GM23338 (cell line): ENCODE results near the gene IGDCC3. TPM values are rescaled to one million over a fixed set of nuclear protein-coding genes. Genes with fewer than 3 reads are reported as not detected.

Source experiments
- ATAC-seq: fragments of 200-7000 bp; cut with Tn5 transposase; 3 replicates; pipeline ENCODE4 v1.9.1; 2020
- DNase-seq: peaks from one replicate; pipeline ENCODE4 v3.0.0-alpha.2; 2015; ENCODE audit warnings: low spot score
- H2AFZ ChIP-seq: fragments of 200-600 bp; sonication (generic); 2 replicates; pipeline ENCODE4 v1.8.0; 2016; ENCODE audit warnings: antibody characterized with exemption, mild to moderate bottlenecking, moderate library complexity
- H3F3A ChIP-seq: fragments of 200-600 bp; sonication (generic); replicated peaks from 2 replicates; pipeline ENCODE4 v1.8.0; 2017; ENCODE audit warnings: antibody characterized with exemption, mixed run types, low read depth
- H3K27ac ChIP-seq: fragments of 200-600 bp; sonication (generic); 2 replicates; pipeline ENCODE4 v1.6.1; 2016; ENCODE audit warnings: low read depth
- H3K27me3 ChIP-seq: fragments of 200-600 bp; sonication (generic); 2 replicates; pipeline ENCODE4 v1.8.0; 2016; ENCODE audit warnings: mild to moderate bottlenecking, mixed run types, moderate library complexity; ENCODE audit not compliant: insufficient read depth
- H3K36me3 ChIP-seq: fragments of 200-600 bp; sonication (generic); 2 replicates; pipeline ENCODE4 v1.8.0; 2016; ENCODE audit warnings: mild to moderate bottlenecking; ENCODE audit not compliant: insufficient read depth
- H3K4me1 ChIP-seq: fragments of 200-600 bp; sonication (generic); 2 replicates; pipeline ENCODE4 v1.8.0; 2016; ENCODE audit warnings: mild to moderate bottlenecking, moderate library complexity; ENCODE audit not compliant: insufficient read depth
- H3K4me2 ChIP-seq: fragments of 200-600 bp; sonication (generic); 2 replicates; pipeline ENCODE4 v1.7.1; 2017; ENCODE audit warnings: mixed run types
- H3K4me3 ChIP-seq: fragments of 200-600 bp; sonication (generic); 2 replicates; pipeline ENCODE4 v1.6.1; 2016; ENCODE audit warnings: mixed run types
- H3K79me2 ChIP-seq: fragments of 200-600 bp; sonication (generic); replicated peaks from 2 replicates; pipeline ENCODE4 v1.8.0; 2017; ENCODE audit warnings: mild to moderate bottlenecking; ENCODE audit not compliant: insufficient read depth
- H3K9me2 ChIP-seq: fragments of 200-600 bp; sonication (generic); 2 replicates; pipeline ENCODE4 v1.8.0; 2017; ENCODE audit not compliant: insufficient read depth
- H4K20me1 ChIP-seq: fragments of 200-600 bp; sonication (generic); replicated peaks from 2 replicates; pipeline ENCODE4 v1.8.0; 2017; ENCODE audit warnings: mild to moderate bottlenecking; ENCODE audit not compliant: insufficient read depth
- H3K27ac Mint-ChIP-seq: 2 replicates; pipeline ENCODE4 v1.8.0; 2020; ENCODE audit warnings: inconsistent platforms, mild to moderate bottlenecking, moderate library complexity, mixed read lengths
- H3K27me3 Mint-ChIP-seq: 3 replicates; pipeline ENCODE4 v1.8.0; 2022; ENCODE audit warnings: low read depth, mild to moderate bottlenecking, moderate library complexity, mixed read lengths, inconsistent platforms; ENCODE audit not compliant: insufficient read depth, poor library complexity
- H3K36me3 Mint-ChIP-seq: 3 replicates; pipeline ENCODE4 v1.8.0; 2021; ENCODE audit warnings: low read depth, mild to moderate bottlenecking, inconsistent platforms, moderate library complexity, mixed read lengths
- H3K4me1 Mint-ChIP-seq: 3 replicates; pipeline ENCODE4 v1.8.0; 2020; ENCODE audit warnings: mild to moderate bottlenecking, inconsistent platforms, mixed read lengths
- H3K4me3 Mint-ChIP-seq: 3 replicates; pipeline ENCODE4 v1.8.0; 2021; ENCODE audit warnings: moderate library complexity, mild to moderate bottlenecking, inconsistent platforms, mixed read lengths
- H3K9me3 Mint-ChIP-seq: 3 replicates; pipeline ENCODE4 v1.8.0; 2020; ENCODE audit warnings: moderate library complexity, mild to moderate bottlenecking, inconsistent platforms, mixed read lengths
- CREB1 ChIP-seq: fragments of 250-450 bp; sonication (Bioruptor Pico); IDR thresholded peaks from 2 replicates; pipeline ENCODE4 v1.5.0; 2020; ENCODE audit warnings: low read depth, mild to moderate bottlenecking, moderate library complexity
- ETS1 ChIP-seq: IDR thresholded peaks from 2 replicates; pipeline ENCODE4 v1.6.1; 2016; ENCODE audit warnings: antibody characterized with exemption
- EZH2 ChIP-seq: fragments of 200-600 bp; sonication (generic); IDR thresholded peaks from one replicate; pipeline ENCODE4 v1.8.0; 2017; ENCODE audit warnings: antibody characterized with exemption, mild to moderate bottlenecking, low read depth; ENCODE audit not compliant: unreplicated experiment
- EZH2phosphoT487 ChIP-seq: fragments of 200-600 bp; sonication (generic); IDR thresholded peaks from one replicate; pipeline ENCODE4 v1.8.1; 2018; ENCODE audit warnings: antibody characterized with exemption; ENCODE audit not compliant: unreplicated experiment
- JUNB ChIP-seq: IDR thresholded peaks from one replicate; pipeline ENCODE4 v1.6.1; 2016; ENCODE audit warnings: antibody characterized with exemption; ENCODE audit not compliant: unreplicated experiment
- NANOG ChIP-seq: IDR thresholded peaks from 2 replicates; pipeline ENCODE4 v1.6.1; 2016; ENCODE audit warnings: antibody characterized with exemption, borderline replicate concordance
- POLR2AphosphoS5 ChIP-seq: IDR thresholded peaks from 2 replicates; pipeline ENCODE4 v1.6.1; 2016; ENCODE audit warnings: antibody characterized with exemption, low read depth
- STAT1 ChIP-seq: IDR thresholded peaks from one replicate; pipeline ENCODE4 v1.6.1; 2016; ENCODE audit warnings: antibody characterized with exemption; ENCODE audit not compliant: unreplicated experiment
- ZNF114 ChIP-seq: fragments of 250-450 bp; sonication (Bioruptor Pico); IDR thresholded peaks from 2 replicates; pipeline ENCODE4 v1.5.0; 2020; ENCODE audit warnings: mild to moderate bottlenecking, moderate library complexity
- ZNF331 ChIP-seq: fragments of 250-450 bp; sonication (Bioruptor Pico); IDR thresholded peaks from 2 replicates; pipeline ENCODE4 v1.5.0; 2020; ENCODE audit warnings: low read depth, mild to moderate bottlenecking, moderate library complexity
- polyA plus RNA-seq: library from polyadenylated mRNA; unstranded; fragments of >200 nt; fragmentation: Nextera tagmentation; extraction: Ambion mirVana; gene quantifications from 2 replicates; pipeline ENCODE4 v1.2.1, GENCODE V29; 2016
- total RNA-seq: library from RNA; depleted of rRNA; stranded (reverse); fragments of >200 nt; shearing (Covaris generic); gene quantifications from 2 replicates; pipeline ENCODE4 v1.2.3, GENCODE V29; 2014
- TF ChIP-seq, protein P1 (sequence below), 2 experiments: fragments of 200-600 bp in 1 of 2; sonication (generic) in 1 of 2; conservative IDR thresholded peaks; 2 replicates each; pipeline versions ENCODE4 v1.5.1 to v1.6.1; 2016 to 2017; ENCODE audit warnings: antibody characterized with exemption in 2 of 2, low read depth in 2 of 2, mild to moderate bottlenecking in 2 of 2, moderate library complexity in 1 of 2
- TF ChIP-seq, protein P2 (sequence below): IDR thresholded peaks from one replicate; pipeline ENCODE4 v1.6.1; 2018; ENCODE audit warnings: antibody characterized with exemption; ENCODE audit not compliant: unreplicated experiment
- TF ChIP-seq, protein P3 (sequence below): fragments of 250-450 bp; sonication (Bioruptor Pico); IDR thresholded peaks from 2 replicates; pipeline ENCODE4 v1.5.0; 2020; ENCODE audit warnings: mild to moderate bottlenecking, moderate library complexity

The IGDCC3 gene
- total and polyA plus RNA-seq, 2 experiments from 2014 or later: 15.3 to 30.7 TPM

DNA sequence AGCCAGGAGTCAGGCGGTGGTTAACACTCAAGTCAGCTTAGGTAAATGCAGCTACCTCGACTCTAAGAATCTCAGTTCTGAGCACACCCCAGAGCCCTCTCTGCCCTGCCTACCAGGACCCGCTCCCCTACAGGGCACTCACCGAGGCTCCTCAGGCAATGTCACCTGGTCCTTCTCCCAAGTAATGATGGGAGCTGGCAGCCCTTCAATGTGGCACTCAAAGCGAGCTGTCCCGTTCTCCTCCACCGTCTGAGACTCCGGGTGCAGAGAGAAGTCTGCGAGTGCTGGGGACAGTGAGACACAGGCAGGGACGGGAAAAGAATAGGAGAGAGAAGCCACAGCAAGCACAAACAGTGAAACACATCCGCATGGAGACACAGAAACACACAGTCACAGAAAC, 32.2 kb upstream of the IGDCC3 start:
- Mint-ChIP-seq H3K4me1 (peaks cover 51% of the 10 kb centered on the region), H3K9me3 (no peaks in the 10 kb centered on the region), H3K36me3 (peaks cover 12% of the 10 kb centered on the region), H3K4me3 (no peak overlapping the region), H3K27me3 (peaks cover 14% of the 10 kb centered on the region), H3K27ac (no peak overlapping the region)
- Histone ChIP-seq H3K9me2 (0 out of 2 replicates have a peak, but pooled peaks cover 7% of the 10 kb centered on the region), H3K27ac (no peak overlapping the region), H3K79me2 (peaks cover 11% of the 10 kb centered on the region; the same call in 1 of the 2 replicates), H4K20me1 (no peaks in the 10 kb centered on the region), H2AFZ (no peak overlapping the region), H3F3A (peaks cover 11% of the 10 kb centered on the region), H3K27me3 (no peaks in the 10 kb centered on the region), H3K4me3 (no peak overlapping the region), H3K4me1 (peaks cover 34% of the 10 kb centered on the region), H3K36me3 (no peaks in the 10 kb centered on the region), H3K4me2 (no peak overlapping the region)
- DNase-seq: no peak
- ATAC-seq: no peak
- TF ChIP-seq EZH2: no peak
- TF ChIP-seq ZNF331 (CRISPR knock-in tag): no peak
- TF ChIP-seq STAT1: no peak
- TF ChIP-seq EZH2phosphoT487: no peak
- no peak for TF ChIP-seq NANOG
- no peak for TF ChIP-seq ZNF114 (CRISPR knock-in tag)
- TF ChIP-seq CREB1 (CRISPR knock-in tag): no peak
- no peak for TF ChIP-seq JUNB
- TF ChIP-seq, protein P1, sequence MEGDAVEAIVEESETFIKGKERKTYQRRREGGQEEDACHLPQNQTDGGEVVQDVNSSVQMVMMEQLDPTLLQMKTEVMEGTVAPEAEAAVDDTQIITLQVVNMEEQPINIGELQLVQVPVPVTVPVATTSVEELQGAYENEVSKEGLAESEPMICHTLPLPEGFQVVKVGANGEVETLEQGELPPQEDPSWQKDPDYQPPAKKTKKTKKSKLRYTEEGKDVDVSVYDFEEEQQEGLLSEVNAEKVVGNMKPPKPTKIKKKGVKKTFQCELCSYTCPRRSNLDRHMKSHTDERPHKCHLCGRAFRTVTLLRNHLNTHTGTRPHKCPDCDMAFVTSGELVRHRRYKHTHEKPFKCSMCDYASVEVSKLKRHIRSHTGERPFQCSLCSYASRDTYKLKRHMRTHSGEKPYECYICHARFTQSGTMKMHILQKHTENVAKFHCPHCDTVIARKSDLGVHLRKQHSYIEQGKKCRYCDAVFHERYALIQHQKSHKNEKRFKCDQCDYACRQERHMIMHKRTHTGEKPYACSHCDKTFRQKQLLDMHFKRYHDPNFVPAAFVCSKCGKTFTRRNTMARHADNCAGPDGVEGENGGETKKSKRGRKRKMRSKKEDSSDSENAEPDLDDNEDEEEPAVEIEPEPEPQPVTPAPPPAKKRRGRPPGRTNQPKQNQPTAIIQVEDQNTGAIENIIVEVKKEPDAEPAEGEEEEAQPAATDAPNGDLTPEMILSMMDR (conservative IDR thresholded peaks at IDR 0.05; ENCODE audit: low read depth in 2 of 2): no peak
- no peak for TF ChIP-seq POLR2AphosphoS5
- TF ChIP-seq, protein P2, sequence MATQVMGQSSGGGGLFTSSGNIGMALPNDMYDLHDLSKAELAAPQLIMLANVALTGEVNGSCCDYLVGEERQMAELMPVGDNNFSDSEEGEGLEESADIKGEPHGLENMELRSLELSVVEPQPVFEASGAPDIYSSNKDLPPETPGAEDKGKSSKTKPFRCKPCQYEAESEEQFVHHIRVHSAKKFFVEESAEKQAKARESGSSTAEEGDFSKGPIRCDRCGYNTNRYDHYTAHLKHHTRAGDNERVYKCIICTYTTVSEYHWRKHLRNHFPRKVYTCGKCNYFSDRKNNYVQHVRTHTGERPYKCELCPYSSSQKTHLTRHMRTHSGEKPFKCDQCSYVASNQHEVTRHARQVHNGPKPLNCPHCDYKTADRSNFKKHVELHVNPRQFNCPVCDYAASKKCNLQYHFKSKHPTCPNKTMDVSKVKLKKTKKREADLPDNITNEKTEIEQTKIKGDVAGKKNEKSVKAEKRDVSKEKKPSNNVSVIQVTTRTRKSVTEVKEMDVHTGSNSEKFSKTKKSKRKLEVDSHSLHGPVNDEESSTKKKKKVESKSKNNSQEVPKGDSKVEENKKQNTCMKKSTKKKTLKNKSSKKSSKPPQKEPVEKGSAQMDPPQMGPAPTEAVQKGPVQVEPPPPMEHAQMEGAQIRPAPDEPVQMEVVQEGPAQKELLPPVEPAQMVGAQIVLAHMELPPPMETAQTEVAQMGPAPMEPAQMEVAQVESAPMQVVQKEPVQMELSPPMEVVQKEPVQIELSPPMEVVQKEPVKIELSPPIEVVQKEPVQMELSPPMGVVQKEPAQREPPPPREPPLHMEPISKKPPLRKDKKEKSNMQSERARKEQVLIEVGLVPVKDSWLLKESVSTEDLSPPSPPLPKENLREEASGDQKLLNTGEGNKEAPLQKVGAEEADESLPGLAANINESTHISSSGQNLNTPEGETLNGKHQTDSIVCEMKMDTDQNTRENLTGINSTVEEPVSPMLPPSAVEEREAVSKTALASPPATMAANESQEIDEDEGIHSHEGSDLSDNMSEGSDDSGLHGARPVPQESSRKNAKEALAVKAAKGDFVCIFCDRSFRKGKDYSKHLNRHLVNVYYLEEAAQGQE: no peak
- TF ChIP-seq ETS1: no peak
- TF ChIP-seq, protein P3, sequence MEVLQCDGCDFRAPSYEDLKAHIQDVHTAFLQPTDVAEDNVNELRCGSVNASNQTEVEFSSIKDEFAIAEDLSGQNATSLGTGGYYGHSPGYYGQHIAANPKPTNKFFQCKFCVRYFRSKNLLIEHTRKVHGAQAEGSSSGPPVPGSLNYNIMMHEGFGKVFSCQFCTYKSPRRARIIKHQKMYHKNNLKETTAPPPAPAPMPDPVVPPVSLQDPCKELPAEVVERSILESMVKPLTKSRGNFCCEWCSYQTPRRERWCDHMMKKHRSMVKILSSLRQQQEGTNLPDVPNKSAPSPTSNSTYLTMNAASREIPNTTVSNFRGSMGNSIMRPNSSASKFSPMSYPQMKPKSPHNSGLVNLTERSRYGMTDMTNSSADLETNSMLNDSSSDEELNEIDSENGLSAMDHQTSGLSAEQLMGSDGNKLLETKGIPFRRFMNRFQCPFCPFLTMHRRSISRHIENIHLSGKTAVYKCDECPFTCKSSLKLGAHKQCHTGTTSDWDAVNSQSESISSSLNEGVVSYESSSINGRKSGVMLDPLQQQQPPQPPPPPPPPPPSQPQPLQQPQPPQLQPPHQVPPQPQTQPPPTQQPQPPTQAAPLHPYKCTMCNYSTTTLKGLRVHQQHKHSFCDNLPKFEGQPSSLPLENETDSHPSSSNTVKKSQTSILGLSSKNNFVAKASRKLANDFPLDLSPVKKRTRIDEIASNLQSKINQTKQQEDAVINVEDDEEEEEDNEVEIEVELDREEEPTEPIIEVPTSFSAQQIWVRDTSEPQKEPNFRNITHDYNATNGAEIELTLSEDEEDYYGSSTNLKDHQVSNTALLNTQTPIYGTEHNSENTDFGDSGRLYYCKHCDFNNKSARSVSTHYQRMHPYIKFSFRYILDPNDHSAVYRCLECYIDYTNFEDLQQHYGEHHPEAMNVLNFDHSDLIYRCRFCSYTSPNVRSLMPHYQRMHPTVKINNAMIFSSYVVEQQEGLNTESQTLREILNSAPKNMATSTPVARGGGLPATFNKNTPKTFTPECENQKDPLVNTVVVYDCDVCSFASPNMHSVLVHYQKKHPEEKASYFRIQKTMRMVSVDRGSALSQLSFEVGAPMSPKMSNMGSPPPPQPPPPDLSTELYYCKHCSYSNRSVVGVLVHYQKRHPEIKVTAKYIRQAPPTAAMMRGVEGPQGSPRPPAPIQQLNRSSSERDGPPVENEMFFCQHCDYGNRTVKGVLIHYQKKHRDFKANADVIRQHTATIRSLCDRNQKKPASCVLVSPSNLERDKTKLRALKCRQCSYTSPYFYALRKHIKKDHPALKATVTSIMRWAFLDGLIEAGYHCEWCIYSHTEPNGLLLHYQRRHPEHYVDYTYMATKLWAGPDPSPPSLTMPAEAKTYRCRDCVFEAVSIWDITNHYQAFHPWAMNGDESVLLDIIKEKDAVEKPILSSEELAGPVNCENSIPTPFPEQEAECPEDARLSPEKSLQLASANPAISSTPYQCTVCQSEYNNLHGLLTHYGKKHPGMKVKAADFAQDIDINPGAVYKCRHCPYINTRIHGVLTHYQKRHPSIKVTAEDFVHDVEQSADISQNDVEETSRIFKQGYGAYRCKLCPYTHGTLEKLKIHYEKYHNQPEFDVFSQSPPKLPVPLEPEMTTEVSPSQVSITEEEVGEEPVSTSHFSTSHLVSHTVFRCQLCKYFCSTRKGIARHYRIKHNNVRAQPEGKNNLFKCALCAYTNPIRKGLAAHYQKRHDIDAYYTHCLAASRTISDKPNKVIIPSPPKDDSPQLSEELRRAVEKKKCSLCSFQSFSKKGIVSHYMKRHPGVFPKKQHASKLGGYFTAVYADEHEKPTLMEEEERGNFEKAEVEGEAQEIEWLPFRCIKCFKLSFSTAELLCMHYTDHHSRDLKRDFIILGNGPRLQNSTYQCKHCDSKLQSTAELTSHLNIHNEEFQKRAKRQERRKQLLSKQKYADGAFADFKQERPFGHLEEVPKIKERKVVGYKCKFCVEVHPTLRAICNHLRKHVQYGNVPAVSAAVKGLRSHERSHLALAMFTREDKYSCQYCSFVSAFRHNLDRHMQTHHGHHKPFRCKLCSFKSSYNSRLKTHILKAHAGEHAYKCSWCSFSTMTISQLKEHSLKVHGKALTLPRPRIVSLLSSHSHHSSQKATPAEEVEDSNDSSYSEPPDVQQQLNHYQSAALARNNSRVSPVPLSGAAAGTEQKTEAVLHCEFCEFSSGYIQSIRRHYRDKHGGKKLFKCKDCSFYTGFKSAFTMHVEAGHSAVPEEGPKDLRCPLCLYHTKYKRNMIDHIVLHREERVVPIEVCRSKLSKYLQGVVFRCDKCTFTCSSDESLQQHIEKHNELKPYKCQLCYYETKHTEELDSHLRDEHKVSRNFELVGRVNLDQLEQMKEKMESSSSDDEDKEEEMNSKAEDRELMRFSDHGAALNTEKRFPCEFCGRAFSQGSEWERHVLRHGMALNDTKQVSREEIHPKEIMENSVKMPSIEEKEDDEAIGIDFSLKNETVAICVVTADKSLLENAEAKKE (CRISPR knock-in tag): no peak
